Femur (tissue), 1 donor: ENCODE results near the gene NT5M.
"Not testable (repeated sequence)": the region's sequence is repeated elsewhere in the genome, so short reads cannot be mapped to it uniquely, and the experiment has no call there.

Experiments used
- DNase-seq: peaks from one replicate; pipeline ENCODE4 v3.0.0-alpha.2; 2017

The NT5M gene

DNA sequence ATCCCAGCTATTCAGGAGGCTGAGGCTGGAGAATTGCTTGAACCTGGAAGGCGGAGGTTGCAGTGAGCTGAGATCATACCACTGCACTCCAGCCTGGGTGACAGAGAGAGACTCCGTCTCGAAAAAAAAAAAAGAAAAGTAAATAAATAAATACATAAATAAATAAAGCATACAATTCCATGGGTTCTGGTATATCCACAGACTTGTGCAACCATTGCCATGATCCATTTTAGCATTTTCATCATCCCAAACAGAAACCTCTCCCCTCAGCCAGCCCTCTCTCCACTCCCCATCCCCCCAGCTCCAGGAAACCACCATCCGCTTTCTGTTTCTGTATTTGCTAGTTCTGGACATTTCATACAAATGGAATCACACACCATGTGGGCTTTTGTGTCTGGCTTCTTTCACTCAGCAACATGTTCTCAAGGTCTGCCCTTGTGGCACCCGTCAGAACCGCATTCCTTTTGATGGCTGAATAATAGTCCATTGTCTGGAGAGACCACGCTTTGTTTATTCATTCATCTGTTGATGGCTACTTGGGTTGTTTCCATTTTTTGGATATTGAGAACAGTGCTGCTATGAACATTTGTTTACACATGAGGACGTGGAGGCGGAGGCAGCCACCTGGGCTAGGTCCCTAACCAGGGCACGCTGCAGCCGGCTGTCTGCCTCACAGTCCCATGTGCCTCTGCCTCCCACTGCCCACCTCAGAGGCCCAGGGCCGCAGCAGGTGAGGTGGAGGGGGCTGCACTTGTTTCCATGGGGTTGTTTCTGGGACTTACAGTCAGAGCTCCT, 76.2 kb downstream of the NT5M start:
- DNase-seq = no peak

DNA sequence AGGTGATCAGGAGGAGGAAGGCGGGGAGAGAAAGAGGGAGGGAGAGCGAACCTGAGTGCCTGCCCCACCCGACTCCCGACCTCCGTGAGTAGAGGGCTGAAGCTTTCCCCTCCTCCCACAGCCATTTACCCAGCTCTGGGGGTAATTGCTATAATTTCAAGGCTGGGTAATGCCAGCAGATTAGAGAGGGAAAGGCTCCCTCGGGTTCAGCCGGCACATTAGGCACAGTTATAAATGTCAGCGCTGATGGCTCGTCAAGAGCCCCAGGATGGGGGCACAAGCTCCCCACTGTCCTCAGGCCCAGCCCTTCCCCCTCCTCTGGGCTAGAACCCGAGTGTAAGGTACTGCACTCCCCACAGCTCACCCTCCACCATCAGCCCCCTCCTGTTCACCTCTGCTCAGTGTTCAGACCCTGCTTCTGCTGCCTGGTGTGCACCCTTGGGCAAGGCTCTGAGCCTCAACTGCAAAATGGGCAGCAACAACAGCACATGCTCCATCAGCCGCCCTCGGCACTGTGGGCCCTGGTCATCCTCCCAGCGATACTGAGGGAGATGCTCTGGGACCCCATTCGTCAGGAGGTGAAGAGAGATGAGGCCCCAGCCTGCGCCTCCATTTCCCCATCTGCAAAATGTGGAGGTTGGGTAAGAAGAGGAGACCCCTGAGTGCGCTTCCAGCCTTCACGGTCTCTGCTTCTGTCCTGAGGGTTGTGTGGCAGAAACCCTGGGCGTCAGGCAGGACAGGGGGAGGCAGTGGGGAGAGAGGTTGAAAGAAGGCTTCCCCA, 77.2 kb downstream of the NT5M start:
- no peak for DNase-seq

DNA sequence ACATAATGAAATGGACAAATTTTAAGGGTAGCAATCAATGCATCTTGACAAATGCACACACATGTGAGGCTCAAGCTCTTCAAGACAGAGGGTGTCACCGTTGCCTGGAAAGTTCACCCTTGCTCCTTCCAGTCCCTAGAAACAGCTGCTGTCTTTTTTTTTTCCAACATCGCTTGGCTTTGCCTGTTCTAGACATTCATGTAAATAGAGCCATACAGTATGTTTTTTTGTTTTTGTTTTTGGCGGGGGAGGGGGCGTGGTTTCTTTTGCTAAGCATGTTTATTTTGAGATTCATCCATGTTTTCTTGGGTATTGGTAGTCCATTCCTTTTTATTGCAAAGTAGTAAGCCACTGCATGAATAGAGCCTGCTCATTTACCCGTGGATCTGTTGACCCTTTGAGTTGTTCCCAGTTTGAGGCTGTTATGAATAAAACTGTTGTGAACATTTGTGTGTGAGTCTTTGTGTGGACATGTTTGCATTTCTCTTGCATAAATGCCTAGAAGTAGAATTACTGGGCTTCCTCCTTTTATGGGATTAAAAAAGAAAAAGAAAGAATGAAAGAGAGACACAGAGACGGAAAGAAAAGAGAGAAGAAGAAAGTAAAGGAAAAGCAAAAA, 78.4 kb downstream of the NT5M start:
- DNase-seq = no peak

DNA sequence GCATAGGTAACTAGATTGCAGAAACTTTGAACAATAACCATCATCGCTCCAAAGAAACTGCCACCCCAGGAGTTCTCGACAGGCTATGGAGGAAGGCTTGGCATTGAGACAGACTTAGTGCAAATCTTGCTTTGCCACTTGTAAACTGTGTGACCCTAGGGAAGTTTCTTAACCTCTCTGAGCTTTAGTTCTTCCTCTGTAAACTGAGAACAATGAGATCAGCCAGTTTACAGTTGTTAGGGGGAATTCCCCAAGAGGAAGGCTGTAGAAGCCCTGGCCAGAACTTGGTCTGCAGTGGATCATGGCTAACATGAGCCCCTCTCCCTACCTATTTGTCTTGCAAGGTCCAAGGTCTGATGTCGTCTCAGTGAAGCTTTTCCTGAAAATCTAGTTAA, 78.9 kb downstream of the NT5M start:
- DNase-seq = no peak

DNA sequence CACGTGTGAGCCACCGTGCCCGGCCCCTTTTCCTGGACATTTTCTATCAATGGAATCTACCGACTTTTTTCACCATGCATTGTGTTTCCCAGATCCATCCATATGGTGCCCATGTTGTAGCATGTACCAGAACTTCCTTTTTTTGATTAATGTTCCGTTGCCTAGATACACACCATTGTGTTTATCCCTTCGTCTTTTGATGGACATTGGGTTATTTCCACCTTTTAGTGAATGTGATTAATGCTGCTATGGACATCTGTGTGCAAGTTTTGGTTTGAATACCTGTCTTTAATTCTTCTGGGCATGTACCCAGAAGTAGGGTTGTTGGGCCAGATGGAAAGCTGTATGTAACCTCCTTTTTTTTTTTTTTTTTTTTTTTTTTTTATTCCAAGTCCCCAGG, 79.8 kb downstream of the NT5M start:
- no peak for DNase-seq

DNA sequence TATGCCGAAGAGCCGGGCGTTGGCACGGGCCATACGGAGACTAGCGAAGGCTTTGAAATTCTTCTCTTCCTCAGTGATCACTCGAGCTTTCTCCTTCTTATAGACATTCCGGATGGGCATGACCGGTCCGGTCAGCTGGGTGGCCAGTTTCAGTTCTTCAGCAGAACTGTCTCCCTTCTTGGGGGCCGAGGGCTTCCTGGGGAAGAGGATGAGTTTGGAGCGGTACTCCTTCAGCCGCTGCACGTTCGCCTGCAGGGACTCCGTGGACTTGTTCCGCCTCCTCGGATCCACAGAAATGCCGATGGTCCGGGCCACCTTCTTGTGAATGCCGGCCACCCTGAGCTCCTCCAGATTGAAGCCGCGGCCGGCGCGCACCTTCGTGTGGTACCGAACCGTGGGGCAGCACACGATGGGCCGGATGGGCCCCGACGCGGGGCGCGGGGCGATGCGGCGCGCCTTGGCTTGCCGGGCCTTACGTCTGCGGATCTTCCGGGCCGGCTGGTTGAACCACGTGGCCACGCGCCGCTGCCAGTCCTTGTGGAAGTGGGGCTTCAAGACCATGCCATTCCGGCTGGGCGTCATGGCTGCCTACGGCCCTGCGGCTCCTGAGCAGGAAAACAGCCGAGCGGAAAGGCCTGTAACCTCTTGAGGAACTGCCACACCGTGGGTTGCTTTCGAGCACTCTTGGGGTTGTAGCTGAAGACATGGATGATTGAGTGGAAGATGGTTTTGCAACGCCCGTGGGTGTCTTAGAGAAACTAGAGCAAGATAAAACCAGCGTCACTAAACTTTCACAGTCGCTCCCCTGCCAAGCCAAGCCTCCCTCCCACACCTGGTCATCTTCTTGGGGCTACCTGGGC, 80.5 kb downstream of the NT5M start:
- DNase-seq = not testable (repeated sequence)

DNA sequence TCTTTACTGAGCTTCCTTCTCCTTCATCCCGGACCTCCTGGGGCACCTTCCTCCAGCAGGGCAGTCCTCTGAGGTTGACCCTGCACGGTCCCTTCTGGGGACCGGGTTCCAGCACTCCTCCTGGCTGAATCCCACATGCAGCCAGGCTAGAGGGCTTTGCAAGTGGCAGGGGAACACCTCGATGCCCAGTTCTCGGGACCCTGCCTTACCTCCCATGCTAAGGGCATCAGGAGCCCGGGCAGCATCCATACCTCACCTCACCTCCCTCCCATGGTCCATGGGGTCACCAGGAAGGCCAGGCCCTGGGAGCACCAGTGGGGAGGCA, 81.1 kb downstream of the NT5M start:
- DNase-seq = no peak

DNA sequence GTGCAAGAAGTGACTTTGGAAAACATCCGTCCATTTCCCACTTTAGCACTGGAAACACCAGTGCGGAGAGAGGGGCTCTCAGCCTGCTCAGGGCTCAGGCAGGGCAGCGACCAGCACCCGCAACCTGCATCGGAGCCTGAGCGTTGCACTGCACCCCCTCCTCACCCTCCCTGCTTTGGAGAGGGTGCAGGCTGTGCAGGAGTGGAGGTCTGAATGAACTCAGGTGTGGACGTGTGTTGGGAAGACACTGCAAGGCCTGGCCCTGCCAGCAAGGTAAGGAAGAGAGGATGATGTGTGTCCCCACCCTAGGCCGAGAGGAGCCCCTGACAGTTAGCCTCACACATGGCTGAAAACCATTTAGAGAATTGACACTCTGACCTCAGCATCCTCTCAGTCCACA, 81.8 kb downstream of the NT5M start:
- DNase-seq = no peak

DNA sequence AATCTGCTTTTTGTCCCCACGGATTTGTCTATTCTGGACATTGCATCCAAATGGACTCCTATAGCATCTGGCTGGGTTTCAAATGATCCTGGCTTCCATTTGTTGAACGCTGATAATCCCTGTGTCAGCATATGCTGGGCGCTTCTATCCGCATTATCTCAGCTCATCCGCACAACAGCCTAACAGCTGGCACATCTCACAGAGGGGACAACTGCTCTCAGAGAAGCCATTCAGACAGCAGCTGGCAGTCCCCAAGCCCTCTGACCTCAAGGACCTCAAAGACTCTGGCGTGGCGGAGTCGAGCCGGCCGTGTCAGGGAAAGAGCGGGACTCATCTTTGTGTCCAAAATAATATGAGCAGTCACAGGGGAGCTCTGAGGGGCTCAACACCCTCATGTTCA, 82.3 kb downstream of the NT5M start:
- peak; percentile 50 for DNase-seq

DNA sequence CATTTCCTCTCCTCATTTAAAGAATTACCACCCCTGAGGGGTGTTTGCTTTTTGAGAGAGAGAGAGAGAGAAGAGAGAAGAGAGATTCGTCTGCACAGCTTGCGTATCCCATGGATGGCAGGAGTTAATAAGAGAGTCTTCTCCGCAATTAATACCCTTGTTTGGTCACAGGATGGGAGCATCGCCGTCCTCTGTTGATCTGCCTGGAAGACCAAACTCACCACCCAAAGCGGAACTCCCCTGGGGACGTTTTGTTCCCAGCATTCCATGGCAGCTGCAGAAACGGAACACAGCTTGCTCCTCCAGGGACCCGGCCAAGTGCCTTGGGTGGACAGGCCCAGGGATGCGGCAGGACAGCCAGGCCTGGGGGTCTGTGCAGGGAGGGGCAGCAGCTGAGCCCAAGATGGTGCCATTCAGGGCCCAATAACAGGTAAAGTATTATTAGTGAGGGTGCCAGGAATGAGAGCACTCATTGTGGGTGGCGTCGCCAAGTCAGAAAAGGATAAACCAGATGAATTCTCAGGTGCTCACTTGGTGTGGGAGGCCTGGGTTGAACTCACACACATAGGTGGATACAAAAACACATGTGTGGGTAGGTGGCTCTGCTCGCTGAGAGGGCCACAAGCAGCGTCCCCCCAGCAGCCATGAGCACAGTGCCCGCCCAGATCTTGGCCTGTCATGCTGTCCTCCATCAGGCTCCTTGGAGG, 83.1 kb downstream of the NT5M start:
- no peak for DNase-seq

DNA sequence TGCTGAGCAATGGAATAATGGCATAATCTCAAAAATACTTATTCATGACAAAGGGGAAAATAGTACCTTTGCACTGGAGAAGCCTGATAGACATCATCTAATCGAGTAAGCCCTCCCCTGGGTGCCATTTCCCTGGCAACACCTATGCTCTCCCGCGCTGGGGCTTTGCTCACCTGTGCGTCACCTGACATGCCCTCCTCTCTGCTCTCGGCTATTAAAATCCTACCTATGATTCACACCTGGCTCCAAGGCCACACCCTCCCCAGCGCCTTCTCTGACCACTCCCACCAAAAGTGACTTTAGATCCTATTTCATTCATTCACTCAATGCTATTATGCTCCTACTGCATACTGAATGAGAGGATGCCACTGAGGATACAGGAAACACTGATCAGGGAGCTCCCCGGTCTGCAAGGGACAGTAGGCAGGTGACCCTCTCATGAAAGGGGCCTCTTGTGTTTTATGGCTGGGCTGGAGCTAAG, 83.9 kb downstream of the NT5M start:
- DNase-seq = no peak

DNA sequence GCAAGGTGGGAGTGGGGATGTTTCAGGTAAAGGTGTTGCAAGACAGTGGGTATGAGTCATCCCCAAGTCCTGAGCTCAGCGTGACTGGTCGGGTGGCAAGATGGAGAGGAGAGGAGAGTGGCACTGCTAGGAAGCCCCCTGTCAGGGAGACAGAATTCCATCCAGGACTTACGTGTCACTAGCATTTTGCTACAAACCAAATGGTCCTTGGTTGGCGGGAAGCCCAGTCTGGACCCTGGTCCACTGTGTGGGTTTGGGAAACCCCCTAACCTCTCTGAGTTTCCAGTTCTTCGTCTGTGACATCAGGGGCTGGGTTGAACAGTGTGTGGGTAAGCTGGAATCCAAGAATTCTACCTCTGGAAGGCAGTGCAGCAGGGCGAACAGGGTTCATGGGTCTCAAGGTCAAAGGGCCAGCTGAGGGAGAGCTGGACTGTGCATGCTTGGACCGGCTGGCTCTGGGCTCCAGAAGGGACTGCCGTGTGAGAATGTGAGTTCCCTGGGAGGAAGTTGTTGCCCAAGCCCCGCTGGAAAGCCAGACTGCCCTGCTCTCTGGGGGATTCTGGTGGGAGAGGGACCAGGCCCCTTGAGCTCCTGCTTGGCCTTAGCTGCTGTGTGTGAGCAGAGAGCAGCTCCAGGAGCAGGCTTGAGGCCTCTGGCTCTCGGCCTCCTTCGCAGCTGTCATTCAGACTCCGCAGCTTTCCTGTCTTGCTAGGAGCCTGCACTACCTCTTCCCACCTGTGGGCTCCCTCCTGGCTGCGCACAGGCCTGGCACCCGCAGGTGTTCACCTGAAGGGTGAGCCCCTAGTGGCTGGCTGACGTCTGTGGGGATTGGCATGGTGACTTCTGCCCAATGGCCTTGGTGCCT, 84.6 kb downstream of the NT5M start:
- DNase-seq = no peak

DNA sequence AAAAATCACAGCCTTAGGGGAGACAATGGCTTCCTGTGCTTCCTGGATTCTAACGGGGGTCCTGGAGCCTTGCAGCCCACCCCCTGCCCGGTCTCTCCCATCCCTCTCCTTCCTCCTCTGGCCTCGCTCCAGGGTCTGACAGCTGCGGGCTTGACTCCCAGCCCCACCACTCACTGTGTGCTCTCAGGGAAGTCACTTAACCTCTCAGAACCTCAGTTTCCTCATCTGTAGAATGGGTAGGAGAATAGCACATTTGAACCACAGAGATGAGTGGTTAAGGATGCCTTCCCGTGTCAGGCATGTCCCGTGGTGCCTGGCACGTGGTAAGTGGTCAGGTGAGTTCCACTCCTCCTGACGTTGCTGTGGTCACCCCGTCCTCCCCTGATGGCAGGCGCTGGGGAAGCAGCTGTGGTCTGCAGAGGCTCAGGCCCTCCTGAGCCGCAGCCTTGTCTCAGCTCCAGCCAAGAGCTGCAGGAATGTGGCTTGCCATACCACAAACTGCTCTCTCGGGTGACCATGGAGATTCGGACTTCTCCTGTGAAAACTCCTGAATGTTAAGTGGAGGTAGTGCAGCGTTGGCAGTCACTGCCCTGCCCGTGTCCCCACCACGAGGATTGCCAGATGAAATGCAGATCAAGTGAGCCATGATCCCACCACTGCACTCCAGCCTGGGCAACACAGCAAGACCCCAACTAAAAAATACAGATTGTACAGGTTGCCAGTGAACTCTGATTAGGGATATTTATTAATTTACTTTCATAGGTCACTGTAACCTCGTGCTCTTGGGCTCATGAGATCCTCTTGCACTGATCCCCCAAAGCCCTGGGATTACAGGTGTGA, 85.7 kb downstream of the NT5M start:
- DNase-seq = peak; percentile 48

DNA sequence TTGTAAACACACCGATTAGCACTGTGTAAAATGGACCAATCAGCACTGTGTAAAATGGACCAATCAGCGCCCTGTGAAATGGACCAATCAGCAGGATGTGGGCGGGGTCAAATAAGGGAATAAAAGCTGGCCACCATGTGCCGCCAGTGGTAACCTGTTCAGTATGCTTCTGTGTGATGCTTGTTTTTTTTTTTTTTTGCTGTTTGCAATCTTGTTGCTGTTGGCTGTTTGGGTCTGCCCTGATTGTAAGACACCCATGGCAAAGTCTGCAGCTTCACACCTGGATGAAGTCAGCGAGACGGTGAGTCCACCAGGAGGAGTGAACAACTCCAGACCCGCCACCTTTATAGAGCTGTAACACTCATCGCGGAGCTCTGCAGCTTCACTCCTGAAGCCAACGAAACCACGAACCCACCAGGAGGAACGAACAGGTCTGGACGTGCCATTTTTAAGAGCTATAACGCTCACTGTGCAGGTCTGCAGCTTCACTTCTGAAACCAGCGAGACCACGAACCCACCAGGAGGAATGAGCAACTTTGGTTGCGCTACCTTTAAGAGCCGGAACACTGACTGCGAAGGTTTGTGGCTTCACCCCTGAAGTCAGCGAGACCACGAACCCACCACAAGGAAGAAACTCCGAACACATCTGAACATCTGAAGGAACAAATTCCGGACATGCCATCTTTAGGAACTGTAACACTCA, 88.6 kb downstream of the NT5M start:
- DNase-seq = no peak

DNA sequence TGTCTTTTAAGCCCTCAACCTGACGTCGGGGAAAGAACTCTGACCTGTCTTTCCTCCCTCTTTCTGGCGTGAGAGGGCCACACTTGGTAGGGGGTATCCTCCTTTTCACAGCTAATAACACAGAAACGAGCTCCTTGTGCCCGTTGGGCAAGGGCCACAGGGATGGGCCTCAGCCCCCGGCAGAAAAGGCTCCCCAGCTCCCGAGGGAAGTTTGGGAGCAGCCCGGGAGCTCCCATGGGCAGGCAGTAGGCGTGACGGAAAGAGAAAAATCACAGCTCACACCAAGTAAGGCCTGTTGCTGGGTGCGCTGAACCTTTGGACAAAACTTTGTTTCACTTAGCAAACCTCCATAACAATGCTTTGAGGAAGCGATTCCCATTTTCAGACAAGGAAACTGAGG, 90.8 kb downstream of the NT5M start:
- DNase-seq = no peak

DNA sequence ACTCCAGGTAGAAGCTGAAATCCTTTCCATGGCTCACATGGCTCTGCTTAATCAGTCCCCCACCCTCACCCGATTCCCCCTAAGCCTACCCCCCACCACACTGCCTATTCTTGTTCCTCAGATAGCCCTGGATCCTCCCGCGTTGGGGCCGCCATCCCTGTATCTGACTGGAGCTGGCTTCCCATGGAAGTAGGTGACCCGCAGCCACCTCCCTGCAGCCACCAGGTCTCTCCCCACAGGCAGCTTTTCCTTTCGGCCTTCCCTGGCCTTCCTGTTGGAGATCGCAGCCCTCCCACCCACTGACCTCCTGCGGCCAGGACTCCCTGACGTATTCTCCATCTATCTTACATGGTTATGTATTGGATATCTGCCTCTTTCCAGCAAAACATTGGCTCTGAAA, 91.3 kb downstream of the NT5M start:
- no peak for DNase-seq

DNA sequence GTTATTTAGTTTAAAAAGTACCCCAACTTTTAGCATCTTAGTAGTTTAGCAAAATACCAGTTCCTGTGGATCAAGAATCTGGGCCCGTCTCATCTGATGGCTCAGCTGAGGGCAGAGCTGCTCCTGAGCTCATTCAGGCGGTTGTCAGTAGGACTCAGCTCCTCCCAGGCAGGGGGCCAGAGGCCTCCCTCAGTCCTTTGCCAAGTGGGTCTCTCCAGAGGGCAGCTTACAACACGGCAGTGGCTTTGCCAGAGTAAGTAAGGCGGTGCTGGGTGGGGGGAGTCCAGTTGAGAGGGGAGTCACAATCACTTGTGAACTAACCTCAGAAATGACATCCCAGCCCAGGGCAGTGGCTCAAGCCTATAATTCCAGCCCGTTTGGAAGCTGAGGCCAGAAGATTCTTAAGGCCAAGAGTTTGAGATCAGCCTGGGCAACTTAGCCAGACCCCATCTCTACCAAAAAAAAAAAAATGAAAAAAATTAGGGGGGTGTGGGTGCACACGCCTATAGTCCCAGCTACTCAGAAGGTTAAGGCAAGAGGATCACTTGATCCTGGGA, 92.2 kb downstream of the NT5M start:
- DNase-seq = no peak

DNA sequence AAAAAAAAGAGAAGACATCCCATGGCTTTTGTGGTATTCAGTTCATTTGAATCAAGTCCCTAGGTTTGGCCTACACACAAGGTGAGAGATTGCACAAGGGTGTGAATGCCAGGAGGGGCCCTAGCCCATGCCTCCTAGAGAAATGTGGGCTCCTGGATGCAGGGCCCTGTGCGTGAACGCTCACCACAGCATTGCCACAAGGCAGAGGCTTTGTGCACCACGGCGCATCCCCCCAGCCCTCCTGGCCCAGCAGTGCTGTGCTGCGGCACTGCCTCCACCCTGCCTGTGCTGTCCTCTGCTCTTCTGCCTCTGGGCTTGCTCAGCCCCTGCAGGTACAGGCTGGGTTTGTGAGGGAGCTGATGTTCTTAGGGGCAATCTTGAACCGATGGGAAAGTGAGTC, 92.7 kb downstream of the NT5M start:
- no peak for DNase-seq
